ENCODE data around the gene KCND1.

KCND1 gene

DNA sequence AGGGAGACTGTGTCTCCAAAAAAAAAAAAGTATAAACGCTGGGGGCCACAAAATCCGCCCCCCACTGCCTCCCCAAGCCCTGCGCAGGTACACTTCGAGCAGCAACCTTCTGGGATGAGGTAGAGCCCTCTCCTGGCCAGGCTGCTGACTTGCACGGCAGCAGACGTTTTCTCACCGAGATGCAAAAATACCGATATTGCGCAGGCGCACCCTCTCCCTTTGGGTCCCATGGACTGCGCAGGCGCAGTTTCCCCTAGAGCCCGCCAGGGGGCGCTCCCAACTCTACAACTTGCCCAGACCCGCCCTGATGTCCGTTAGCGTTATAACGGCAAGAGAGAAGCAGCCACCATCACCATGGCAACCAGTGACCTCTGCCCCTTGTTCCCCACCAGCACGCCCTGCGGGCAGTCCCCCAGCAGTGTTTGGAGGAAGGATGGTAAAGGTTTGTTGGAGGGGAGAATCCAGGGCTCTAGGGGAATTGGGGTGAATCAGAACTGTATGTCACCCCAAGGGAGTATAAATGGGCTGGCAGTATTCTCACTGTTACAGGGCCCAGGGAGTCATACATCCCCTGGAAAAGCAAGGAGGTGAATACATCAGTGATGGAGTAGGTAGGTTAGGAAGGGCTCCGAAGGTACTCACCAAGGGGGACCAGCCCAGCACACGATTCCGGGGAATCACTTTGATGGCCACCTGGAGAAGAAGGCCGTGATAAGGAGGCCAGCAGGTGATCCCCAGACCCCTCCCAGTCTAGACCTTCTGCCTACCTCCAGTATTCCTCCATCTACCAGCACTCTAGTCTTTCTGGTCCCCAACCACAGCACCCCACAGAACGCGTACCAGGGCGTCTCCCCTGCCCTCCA lies 54.3 kb downstream of the KCND1 start:
- POLR2A ChIA-PET, result no interaction called here
- peak; percentile 38 for DNase-seq (ENCODE audit: low read depth, low spot score)
- CTCF ChIA-PET, result interaction anchor here (0.8 to 1.7 kb wide), 3 partner anchors 10 to 269 kb away, joined by 3 to 5 read pairs (median 5); no protein-coding TSS in a partner anchor
- H3K4me3 ChIP-seq (ENCODE audit: low read depth, low read length), result peak overlapping the region; percentile 61
- TF ChIP-seq, protein P1, sequence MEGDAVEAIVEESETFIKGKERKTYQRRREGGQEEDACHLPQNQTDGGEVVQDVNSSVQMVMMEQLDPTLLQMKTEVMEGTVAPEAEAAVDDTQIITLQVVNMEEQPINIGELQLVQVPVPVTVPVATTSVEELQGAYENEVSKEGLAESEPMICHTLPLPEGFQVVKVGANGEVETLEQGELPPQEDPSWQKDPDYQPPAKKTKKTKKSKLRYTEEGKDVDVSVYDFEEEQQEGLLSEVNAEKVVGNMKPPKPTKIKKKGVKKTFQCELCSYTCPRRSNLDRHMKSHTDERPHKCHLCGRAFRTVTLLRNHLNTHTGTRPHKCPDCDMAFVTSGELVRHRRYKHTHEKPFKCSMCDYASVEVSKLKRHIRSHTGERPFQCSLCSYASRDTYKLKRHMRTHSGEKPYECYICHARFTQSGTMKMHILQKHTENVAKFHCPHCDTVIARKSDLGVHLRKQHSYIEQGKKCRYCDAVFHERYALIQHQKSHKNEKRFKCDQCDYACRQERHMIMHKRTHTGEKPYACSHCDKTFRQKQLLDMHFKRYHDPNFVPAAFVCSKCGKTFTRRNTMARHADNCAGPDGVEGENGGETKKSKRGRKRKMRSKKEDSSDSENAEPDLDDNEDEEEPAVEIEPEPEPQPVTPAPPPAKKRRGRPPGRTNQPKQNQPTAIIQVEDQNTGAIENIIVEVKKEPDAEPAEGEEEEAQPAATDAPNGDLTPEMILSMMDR (IDR thresholded peaks at IDR 0.05; ENCODE audit: insufficient read depth, low read length, missing control alignments), result peak; percentile 72

DNA sequence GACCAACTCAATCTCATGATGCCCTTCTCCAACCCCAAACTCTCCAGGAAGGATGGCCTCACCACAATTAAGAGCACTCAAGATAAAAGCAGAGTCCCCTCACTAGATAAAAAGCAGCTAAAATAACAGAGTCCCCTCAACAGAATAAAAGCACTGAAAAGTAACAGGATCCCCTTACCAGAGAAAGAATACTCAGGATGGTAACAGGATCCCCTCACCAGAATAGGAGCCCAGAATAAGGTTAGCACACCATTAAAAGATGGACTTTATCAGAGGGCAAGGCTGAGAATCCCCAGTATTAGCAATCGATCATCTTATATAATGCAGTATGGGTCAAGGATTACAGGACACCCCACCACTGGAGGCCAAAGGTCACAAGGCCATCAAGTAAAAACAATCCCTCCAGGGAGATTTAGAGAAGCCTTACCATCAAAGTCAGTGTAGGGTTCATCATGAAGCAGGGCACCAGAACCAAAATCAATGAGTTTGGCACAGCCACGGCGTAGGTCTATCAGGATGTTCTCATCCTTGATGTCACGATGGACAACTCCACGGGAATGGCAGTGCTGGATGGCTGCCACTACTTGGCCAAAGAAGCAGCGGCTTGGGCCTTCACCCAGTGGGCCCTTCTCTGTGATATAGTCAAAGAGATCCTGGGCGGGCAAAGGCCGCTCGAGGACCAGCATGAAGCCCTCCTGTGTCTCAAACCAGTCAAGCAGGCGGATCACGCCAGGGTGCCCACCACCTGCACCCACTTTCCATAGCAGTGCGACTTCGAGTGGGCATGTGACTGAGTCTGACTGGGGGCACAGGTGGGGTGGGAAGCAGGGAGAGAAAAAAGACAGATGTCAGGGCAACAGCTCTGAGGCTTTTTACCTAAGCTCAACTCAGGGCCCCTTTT lies 56.8 kb downstream of the KCND1 start:
- ChIA-PET CTCF (interaction anchor here (0.9 kb wide), 1 partner anchor 266 kb away, joined by 3 read pairs; no protein-coding TSS in a partner anchor), POLR2A (interaction anchor here (1.2 kb wide), 1 partner anchor 17 kb away, joined by 4 read pairs; the partner anchor contains the start of genes PQBP1 and TIMM17B)
- TF ChIP-seq, protein P1 (IDR thresholded peaks at IDR 0.05; ENCODE audit: insufficient read depth, low read length, missing control alignments), result no peak
- no peak overlapping the region for H3K4me3 ChIP-seq (ENCODE audit: low read depth, low read length)
- DNase-seq (ENCODE audit: low read depth, low spot score), result no peak

DNA sequence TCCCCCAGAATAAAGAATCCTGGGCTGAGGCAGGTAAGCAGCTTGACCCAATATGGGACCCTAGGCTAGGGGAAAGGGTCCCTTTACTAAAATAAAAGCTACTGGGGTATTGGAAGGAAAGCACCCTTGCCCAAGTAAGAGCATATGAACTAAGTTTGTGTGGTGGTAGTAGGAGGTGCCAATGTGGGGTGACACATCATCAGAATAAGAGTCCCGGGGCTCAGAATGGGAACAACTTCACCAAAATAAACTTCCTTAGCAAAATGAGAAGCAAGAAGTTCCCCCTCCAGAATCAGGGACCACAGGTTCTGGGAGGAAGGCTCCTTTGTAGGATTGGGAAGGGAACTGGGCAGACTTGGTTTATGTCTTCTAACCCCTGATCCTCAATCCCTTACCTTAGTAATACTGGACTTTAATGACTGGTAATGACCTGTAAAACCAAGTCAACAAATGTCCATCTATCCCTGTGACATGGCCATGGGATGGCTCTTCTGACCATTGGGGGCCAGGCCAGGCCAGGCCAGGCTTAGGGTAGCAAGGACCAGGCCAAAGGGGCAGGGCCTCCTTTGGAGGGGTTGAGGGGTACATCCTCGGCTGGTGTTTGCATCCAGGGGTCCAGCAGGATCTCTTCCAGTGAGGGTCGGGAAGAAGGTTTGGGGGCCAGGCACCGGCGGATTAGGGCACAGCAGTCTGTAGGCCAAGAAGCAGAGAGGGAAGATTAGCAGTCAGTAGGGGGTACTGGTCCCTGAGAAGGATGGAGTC lies 57.9 kb downstream of the KCND1 start:
- CTCF ChIA-PET, result no interaction called here

DNA sequence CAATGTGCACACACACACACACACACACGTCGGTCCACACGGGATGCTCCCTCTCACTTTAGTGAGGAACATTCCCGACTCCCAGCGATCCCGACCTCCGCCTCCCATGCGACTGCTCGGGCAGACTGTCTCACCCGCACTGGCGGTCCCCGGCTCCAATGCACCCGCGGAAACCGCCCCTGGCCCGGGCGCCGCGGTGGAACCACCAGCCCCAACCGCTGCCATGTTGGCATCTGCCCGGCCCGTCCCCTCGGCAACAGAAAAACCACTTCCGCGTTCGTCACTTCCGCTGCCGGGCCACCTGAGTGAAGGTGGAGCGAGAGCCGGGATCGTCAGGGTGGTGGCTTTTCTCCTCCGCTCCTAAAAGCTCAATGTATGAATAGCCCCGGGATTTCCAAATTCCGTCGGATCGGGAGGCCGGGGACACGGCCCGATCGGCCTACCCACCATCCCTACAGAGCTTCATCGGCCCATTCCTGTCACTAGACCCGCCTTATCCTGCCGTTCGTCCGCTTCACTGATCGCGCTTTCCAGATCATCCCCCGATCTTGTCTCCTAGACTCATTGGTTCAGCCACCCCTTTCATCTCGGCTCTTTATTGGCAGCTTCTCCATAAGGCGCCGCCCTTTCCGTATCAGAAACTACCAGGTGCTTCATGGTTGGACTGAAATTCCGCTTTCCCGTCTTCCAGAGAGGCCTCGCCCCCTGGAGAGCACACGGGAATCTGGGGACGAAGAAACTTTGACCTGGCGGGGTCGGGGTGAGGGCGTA lies 60.0 kb downstream of the KCND1 start, which contains the start of gene SLC35A2:
Gene SLC35A2, minus strand, starts transcription at position 235 of the 771 bp plus-strand sequence. Its CDS starts 10 bp downstream, at position 225.
- POLR2A ChIA-PET, result interaction anchor here (2.0 kb wide), 1 partner anchor 14 kb away, joined by 6 read pairs; the partner anchor contains the start of genes PQBP1 and TIMM17B
- CTCF ChIA-PET, result interaction anchor here (1.2 to 1.4 kb wide), 2 partner anchors 35 to 263 kb away, joined by 3 read pairs; no protein-coding TSS in a partner anchor

More for the DNA sequence above, 57.9 kb downstream of the KCND1 start:
- DNase-seq (ENCODE audit: low read depth, low spot score), result no peak
- POLR2A ChIA-PET, result no interaction called here
- TF ChIP-seq, protein P1 (IDR thresholded peaks at IDR 0.05; ENCODE audit: insufficient read depth, low read length, missing control alignments), result no peak
- H3K4me3 ChIP-seq (ENCODE audit: low read depth, low read length), result no peak overlapping the region

More for the DNA sequence above, 60.0 kb downstream of the KCND1 start, which contains the start of gene SLC35A2:
- H3K4me3 ChIP-seq (ENCODE audit: low read depth, low read length), result peak within 1 kb of the TSS; percentile 79
- TF ChIP-seq, protein P1 (IDR thresholded peaks at IDR 0.05; ENCODE audit: insufficient read depth, low read length, missing control alignments), result no peak
- no peak for DNase-seq (ENCODE audit: low read depth, low spot score)

All from AG04449 (cell line).